ENCODE data around the gene PDE8B. TPM values are rescaled to one million over a fixed set of nuclear protein-coding genes. Genes with fewer than 3 reads are reported as not detected.

Gene PDE8B
- total RNA-seq, 2 donors from 2014 or later, result 0.07 to 0.36 TPM

GRCh38 chr5:77427998-77428397 is 217.5 kb downstream of the PDE8B start:
- H3K9me3 Mint-ChIP-seq, result peaks cover 0 to 1% of the 10 kb centered on the region in 2 donors

GRCh38 chr5:77428526-77428925 is 218.0 kb downstream of the PDE8B start:
- DNase-seq (no peak), ATAC-seq (replicated peaks in 1 of 2) (no peak)
- no peak overlapping the region for H3K4me3 Mint-ChIP-seq
- H3K9me3 Mint-ChIP-seq, result peaks cover 0 to 1% of the 10 kb centered on the region in 2 donors
- no peaks in the 10 kb centered on the region for H3K27me3 Mint-ChIP-seq (ENCODE audit: low read depth)
- H3K4me1 Mint-ChIP-seq (ENCODE audit: low read depth), result peaks cover 25% of the 10 kb centered on the region
- H3K27ac Mint-ChIP-seq, result no peak overlapping the region
- H3K36me3 Mint-ChIP-seq (ENCODE audit: insufficient read depth in 2 of 2), result peaks cover 2 to 4% of the 10 kb centered on the region in 2 donors

More at GRCh38 chr5:77427998-77428397, 217.5 kb downstream of the PDE8B start:
- Mint-ChIP-seq H3K36me3 (ENCODE audit: insufficient read depth in 2 of 2) (peaks cover 2 to 4% of the 10 kb centered on the region in 2 donors), H3K27me3 (ENCODE audit: low read depth) (no peaks in the 10 kb centered on the region), H3K4me3 (no peak overlapping the region), H3K4me1 (ENCODE audit: low read depth) (peaks cover 25% of the 10 kb centered on the region), H3K27ac (no peak overlapping the region)
- DNase-seq (no peak), ATAC-seq (replicated peaks in 1 of 2) (no peak)

- Mint-ChIP-seq H3K4me1 (ENCODE audit: low read depth) (peaks cover 18% of the 10 kb centered on the region), H3K27me3 (ENCODE audit: low read depth) (no peaks in the 10 kb centered on the region), H3K27ac (peak overlapping the region; percentile 18), H3K36me3 (ENCODE audit: insufficient read depth in 2 of 2) (peaks cover 4 to 5% of the 10 kb centered on the region in 2 donors), H3K4me3 (no peak overlapping the region), H3K9me3 (no peaks in the 10 kb centered on the region)
- DNase-seq, result no peak
- ATAC-seq (replicated peaks in 1 of 2), result no peak
These were observed 220.2 kb downstream of the PDE8B start for GRCh38 chr5:77430726-77431125.

GRCh38 chr5:77431286-77431685 is 220.8 kb downstream of the PDE8B start:
- Mint-ChIP-seq H3K9me3 (no peaks in the 10 kb centered on the region), H3K36me3 (ENCODE audit: insufficient read depth in 2 of 2) (peaks cover 4 to 5% of the 10 kb centered on the region in 2 donors), H3K27ac (peak overlapping the region; percentile 18), H3K27me3 (ENCODE audit: low read depth) (no peaks in the 10 kb centered on the region), H3K4me3 (no peak overlapping the region), H3K4me1 (ENCODE audit: low read depth) (peaks cover 18% of the 10 kb centered on the region)
- no peak for DNase-seq
- ATAC-seq (replicated peaks in 1 of 2), result peak; percentile 43 to 83

GRCh38 chr5:77431719-77432118 is 221.2 kb downstream of the PDE8B start:
- no peaks in the 10 kb centered on the region for H3K27me3 Mint-ChIP-seq (ENCODE audit: low read depth)
- H3K4me3 Mint-ChIP-seq, result no peak overlapping the region
- DNase-seq, result no peak
- no peak overlapping the region for H3K27ac Mint-ChIP-seq
- H3K4me1 Mint-ChIP-seq (ENCODE audit: low read depth), result peaks cover 18% of the 10 kb centered on the region
- peaks cover 4 to 5% of the 10 kb centered on the region in 2 donors for H3K36me3 Mint-ChIP-seq (ENCODE audit: insufficient read depth in 2 of 2)
- no peaks in the 10 kb centered on the region for H3K9me3 Mint-ChIP-seq
- peak in 1 of 2 donors; percentile 27 for ATAC-seq (replicated peaks in 1 of 2)

- Mint-ChIP-seq H3K27me3 (ENCODE audit: low read depth) (no peaks in the 10 kb centered on the region), H3K27ac (no peak overlapping the region), H3K4me3 (no peak overlapping the region), H3K9me3 (no peaks in the 10 kb centered on the region), H3K36me3 (ENCODE audit: insufficient read depth in 2 of 2) (peaks cover 3 to 10% of the 10 kb centered on the region in 2 donors), H3K4me1 (ENCODE audit: low read depth) (no peaks in the 10 kb centered on the region)
- DNase-seq (no peak), ATAC-seq (replicated peaks in 1 of 2) (no peak)
These were observed 226.7 kb downstream of the PDE8B start for GRCh38 chr5:77437194-77437593.

- Mint-ChIP-seq H3K4me1 (ENCODE audit: low read depth) (no peaks in the 10 kb centered on the region), H3K36me3 (ENCODE audit: insufficient read depth in 2 of 2) (peaks cover 2 to 8% of the 10 kb centered on the region in 2 donors)
- DNase-seq, result no peak
These were observed 227.6 kb downstream of the PDE8B start for GRCh38 chr5:77438071-77438470.

GRCh38 chr5:77443670-77444069 is 233.2 kb downstream of the PDE8B start:
- Mint-ChIP-seq H3K36me3 (ENCODE audit: insufficient read depth in 2 of 2) (peaks cover 10 to 19% of the 10 kb centered on the region in 2 donors), H3K27me3 (ENCODE audit: low read depth) (no peaks in the 10 kb centered on the region), H3K27ac (no peak overlapping the region), H3K9me3 (peaks cover 0 to 6% of the 10 kb centered on the region in 2 donors), H3K4me1 (ENCODE audit: low read depth) (no peaks in the 10 kb centered on the region), H3K4me3 (no peak overlapping the region)
- ATAC-seq (replicated peaks in 1 of 2) (no peak), DNase-seq (no peak)

More at GRCh38 chr5:77438071-77438470, 227.6 kb downstream of the PDE8B start:
- no peak for ATAC-seq (replicated peaks in 1 of 2)
- no peak overlapping the region for H3K27ac Mint-ChIP-seq
- no peak overlapping the region for H3K4me3 Mint-ChIP-seq
- H3K27me3 Mint-ChIP-seq (ENCODE audit: low read depth), result no peaks in the 10 kb centered on the region
- no peaks in the 10 kb centered on the region for H3K9me3 Mint-ChIP-seq

- Mint-ChIP-seq H3K27ac (no peak overlapping the region), H3K36me3 (ENCODE audit: insufficient read depth in 2 of 2) (peaks cover 15 to 19% of the 10 kb centered on the region in 2 donors), H3K4me3 (no peak overlapping the region), H3K27me3 (ENCODE audit: low read depth) (no peaks in the 10 kb centered on the region), H3K9me3 (peaks cover 0 to 6% of the 10 kb centered on the region in 2 donors), H3K4me1 (ENCODE audit: low read depth) (no peaks in the 10 kb centered on the region)
- no peak for DNase-seq
- no peak for ATAC-seq (replicated peaks in 1 of 2)
These were observed 233.9 kb downstream of the PDE8B start for GRCh38 chr5:77444356-77444755.

- Mint-ChIP-seq H3K9me3 (peaks cover 0 to 6% of the 10 kb centered on the region in 2 donors), H3K4me3 (no peak overlapping the region), H3K27ac (peak overlapping the region; percentile 10), H3K36me3 (ENCODE audit: insufficient read depth in 2 of 2) (peaks cover 17 to 18% of the 10 kb centered on the region in 2 donors), H3K27me3 (ENCODE audit: low read depth) (no peaks in the 10 kb centered on the region), H3K4me1 (ENCODE audit: low read depth) (no peaks in the 10 kb centered on the region)
- DNase-seq (no peak), ATAC-seq (replicated peaks in 1 of 2) (no peak)
These were observed 238.4 kb downstream of the PDE8B start for GRCh38 chr5:77448831-77449230.

GRCh38 chr5:77449277-77449676 is 238.8 kb downstream of the PDE8B start:
- DNase-seq (no peak), ATAC-seq (replicated peaks in 1 of 2) (no peak)
- peaks cover 0 to 6% of the 10 kb centered on the region in 2 donors for H3K9me3 Mint-ChIP-seq
- no peak overlapping the region for H3K4me3 Mint-ChIP-seq
- H3K27me3 Mint-ChIP-seq (ENCODE audit: low read depth), result no peaks in the 10 kb centered on the region
- no peak overlapping the region for H3K27ac Mint-ChIP-seq
- H3K36me3 Mint-ChIP-seq (ENCODE audit: insufficient read depth in 2 of 2), result peaks cover 17 to 18% of the 10 kb centered on the region in 2 donors
- no peaks in the 10 kb centered on the region for H3K4me1 Mint-ChIP-seq (ENCODE audit: low read depth)

- ATAC-seq (replicated peaks in 1 of 2), result no peak
- H3K36me3 Mint-ChIP-seq (ENCODE audit: insufficient read depth in 2 of 2), result peaks cover 15 to 17% of the 10 kb centered on the region in 2 donors
- H3K4me1 Mint-ChIP-seq (ENCODE audit: low read depth), result no peaks in the 10 kb centered on the region
- H3K9me3 Mint-ChIP-seq, result peaks cover 0 to 6% of the 10 kb centered on the region in 2 donors
- H3K27ac Mint-ChIP-seq, result no peak overlapping the region
- DNase-seq, result no peak
- no peaks in the 10 kb centered on the region for H3K27me3 Mint-ChIP-seq (ENCODE audit: low read depth)
- no peak overlapping the region for H3K4me3 Mint-ChIP-seq
These were observed 239.5 kb downstream of the PDE8B start for GRCh38 chr5:77449981-77450380.

GRCh38 chr5:77452351-77452750 is 241.9 kb downstream of the PDE8B start:
- H3K27ac Mint-ChIP-seq, result no peak overlapping the region

GRCh38 chr5:77454123-77454522 is 243.6 kb downstream of the PDE8B start:
- ATAC-seq (replicated peaks in 1 of 2) (no peak), DNase-seq (no peak)
- Mint-ChIP-seq H3K4me1 (ENCODE audit: low read depth) (no peaks in the 10 kb centered on the region), H3K9me3 (no peaks in the 10 kb centered on the region), H3K27me3 (ENCODE audit: low read depth) (no peaks in the 10 kb centered on the region), H3K27ac (no peak overlapping the region), H3K36me3 (ENCODE audit: insufficient read depth in 2 of 2) (peaks cover 3% of the 10 kb centered on the region in 2 donors), H3K4me3 (no peak overlapping the region)

More at GRCh38 chr5:77452351-77452750, 241.9 kb downstream of the PDE8B start:
- Mint-ChIP-seq H3K36me3 (ENCODE audit: insufficient read depth in 2 of 2) (peaks cover 6 to 9% of the 10 kb centered on the region in 2 donors), H3K27me3 (ENCODE audit: low read depth) (no peaks in the 10 kb centered on the region), H3K4me3 (no peak overlapping the region), H3K4me1 (ENCODE audit: low read depth) (no peaks in the 10 kb centered on the region), H3K9me3 (peaks cover 0 to 2% of the 10 kb centered on the region in 2 donors)
- ATAC-seq (replicated peaks in 1 of 2), result no peak
- DNase-seq, result no peak
